ENCODE results near the gene HPCAL4. TPM values are rescaled to one million over a fixed set of nuclear protein-coding genes. Genes with fewer than 3 reads are reported as not detected.

Gene HPCAL4
- total and polyA plus RNA-seq, 9 of the 15 experiments (the other 6 are each of a cell fraction or from before 2014, with no cell fraction given) = 0.01 to 0.04 (median 0.04) TPM; not detected in 4

- no peak for TF ChIP-seq RAD21 (CRISPR knock-in tag; conservative IDR thresholded peaks at IDR 0.05 in 1 of 2, IDR thresholded peaks at IDR 0.05 in 1 of 2)
- no peak for TF ChIP-seq ZNF232 (CRISPR knock-in tag; IDR thresholded peaks at IDR 0.05)
- TF ChIP-seq, protein P1, sequence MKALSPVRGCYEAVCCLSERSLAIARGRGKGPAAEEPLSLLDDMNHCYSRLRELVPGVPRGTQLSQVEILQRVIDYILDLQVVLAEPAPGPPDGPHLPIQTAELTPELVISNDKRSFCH (CRISPR knock-in tag; IDR thresholded peaks at IDR 0.05) = no peak
- TF ChIP-seq, protein P1 (tag; IDR thresholded peaks at IDR 0.05) = no peak
- no peak for TF ChIP-seq NCOA6 (IDR thresholded peaks at IDR 0.05)
- no peak for TF ChIP-seq GTF2A2 (tag; IDR thresholded peaks at IDR 0.05)
- TF ChIP-seq TAF15 (IDR thresholded peaks at IDR 0.05; ENCODE audit: low read depth, low read length) = no peak
- no peak for TF ChIP-seq FOXJ2 (tag; IDR thresholded peaks at IDR 0.05)
- no peak for TF ChIP-seq RFX7 (CRISPR knock-in tag; IDR thresholded peaks at IDR 0.05)
- TF ChIP-seq ASH1L (IDR thresholded peaks at IDR 0.05; ENCODE audit: borderline replicate concordance, low read depth, partially characterized antibody) = no peak
- no peak for TF ChIP-seq RBBP5 (IDR thresholded peaks at IDR 0.05; ENCODE audit: borderline replicate concordance, insufficient read depth, low read length, poor library complexity, severe bottlenecking)
- TF ChIP-seq MTA1 (IDR thresholded peaks at IDR 0.05; ENCODE audit: borderline replicate concordance) = no peak
- TF ChIP-seq ZFP36 (IDR thresholded peaks at IDR 0.05; ENCODE audit: low read depth, low read length, partially characterized antibody) = no peak
- no peak for TF ChIP-seq PHB2 (IDR thresholded peaks at IDR 0.05; ENCODE audit: low read depth)
- TF ChIP-seq RBM15 (IDR thresholded peaks at IDR 0.05; ENCODE audit: insufficient read depth, low read length) = no peak
- no peak for TF ChIP-seq HDAC1 (IDR thresholded peaks at IDR 0.05)
- TF ChIP-seq MAFF (IDR thresholded peaks at IDR 0.05; ENCODE audit: low read length) = no peak
- TF ChIP-seq, protein P2, sequence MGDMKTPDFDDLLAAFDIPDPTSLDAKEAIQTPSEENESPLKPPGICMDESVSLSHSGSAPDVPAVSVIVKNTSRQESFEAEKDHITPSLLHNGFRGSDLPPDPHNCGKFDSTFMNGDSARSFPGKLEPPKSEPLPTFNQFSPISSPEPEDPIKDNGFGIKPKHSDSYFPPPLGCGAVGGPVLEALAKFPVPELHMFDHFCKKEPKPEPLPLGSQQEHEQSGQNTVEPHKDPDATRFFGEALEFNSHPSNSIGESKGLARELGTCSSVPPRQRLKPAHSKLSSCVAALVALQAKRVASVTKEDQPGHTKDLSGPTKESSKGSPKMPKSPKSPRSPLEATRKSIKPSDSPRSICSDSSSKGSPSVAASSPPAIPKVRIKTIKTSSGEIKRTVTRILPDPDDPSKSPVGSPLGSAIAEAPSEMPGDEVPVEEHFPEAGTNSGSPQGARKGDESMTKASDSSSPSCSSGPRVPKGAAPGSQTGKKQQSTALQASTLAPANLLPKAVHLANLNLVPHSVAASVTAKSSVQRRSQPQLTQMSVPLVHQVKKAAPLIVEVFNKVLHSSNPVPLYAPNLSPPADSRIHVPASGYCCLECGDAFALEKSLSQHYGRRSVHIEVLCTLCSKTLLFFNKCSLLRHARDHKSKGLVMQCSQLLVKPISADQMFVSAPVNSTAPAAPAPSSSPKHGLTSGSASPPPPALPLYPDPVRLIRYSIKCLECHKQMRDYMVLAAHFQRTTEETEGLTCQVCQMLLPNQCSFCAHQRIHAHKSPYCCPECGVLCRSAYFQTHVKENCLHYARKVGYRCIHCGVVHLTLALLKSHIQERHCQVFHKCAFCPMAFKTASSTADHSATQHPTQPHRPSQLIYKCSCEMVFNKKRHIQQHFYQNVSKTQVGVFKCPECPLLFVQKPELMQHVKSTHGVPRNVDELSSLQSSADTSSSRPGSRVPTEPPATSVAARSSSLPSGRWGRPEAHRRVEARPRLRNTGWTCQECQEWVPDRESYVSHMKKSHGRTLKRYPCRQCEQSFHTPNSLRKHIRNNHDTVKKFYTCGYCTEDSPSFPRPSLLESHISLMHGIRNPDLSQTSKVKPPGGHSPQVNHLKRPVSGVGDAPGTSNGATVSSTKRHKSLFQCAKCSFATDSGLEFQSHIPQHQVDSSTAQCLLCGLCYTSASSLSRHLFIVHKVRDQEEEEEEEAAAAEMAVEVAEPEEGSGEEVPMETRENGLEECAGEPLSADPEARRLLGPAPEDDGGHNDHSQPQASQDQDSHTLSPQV (IDR thresholded peaks at IDR 0.05) = no peak
- no peak for TF ChIP-seq MED1 (CRISPR knock-in tag; IDR thresholded peaks at IDR 0.05; ENCODE audit: borderline replicate concordance)
- TF ChIP-seq PCBP2 (IDR thresholded peaks at IDR 0.05; ENCODE audit: low read depth, low read length, poor library complexity, severe bottlenecking) = no peak
- no peak; the same call in 1 of the 2 replicates for TF ChIP-seq MTA3 (IDR thresholded peaks at IDR 0.05; ENCODE audit: borderline replicate concordance)
- TF ChIP-seq, protein P3, sequence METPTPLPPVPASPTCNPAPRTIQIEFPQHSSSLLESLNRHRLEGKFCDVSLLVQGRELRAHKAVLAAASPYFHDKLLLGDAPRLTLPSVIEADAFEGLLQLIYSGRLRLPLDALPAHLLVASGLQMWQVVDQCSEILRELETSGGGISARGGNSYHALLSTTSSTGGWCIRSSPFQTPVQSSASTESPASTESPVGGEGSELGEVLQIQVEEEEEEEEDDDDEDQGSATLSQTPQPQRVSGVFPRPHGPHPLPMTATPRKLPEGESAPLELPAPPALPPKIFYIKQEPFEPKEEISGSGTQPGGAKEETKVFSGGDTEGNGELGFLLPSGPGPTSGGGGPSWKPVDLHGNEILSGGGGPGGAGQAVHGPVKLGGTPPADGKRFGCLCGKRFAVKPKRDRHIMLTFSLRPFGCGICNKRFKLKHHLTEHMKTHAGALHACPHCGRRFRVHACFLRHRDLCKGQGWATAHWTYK (CRISPR knock-in tag; IDR thresholded peaks at IDR 0.05) = no peak
- no peak for TF ChIP-seq FUS (optimal IDR thresholded peaks at IDR 0.05; ENCODE audit: low read depth, low read length)
Observed at GRCh38 chr1:39691383-39692151, at the start of gene HPCAL4 (continued).
